Suppressor macrophage treated with lipopolysaccharide for 1 hour (primary cell): ENCODE measurements around the gene MAB21L4.
A peak's percentile ranks its signal among the peaks of the same experiment; 100 is the strongest.

Experiments used
- DNase-seq, 3 donors: peaks; one replicate each; pipeline ENCODE4 v3.0.0-alpha.2; 2020 to 2022

The MAB21L4 gene

GRCh38 chr2:240876475-240877251 is 19.3 kb downstream of the MAB21L4 start:
- DNase-seq: no peak

- no peak for DNase-seq
Measured at GRCh38 chr2:240876035-240876474, 19.9 kb downstream of the MAB21L4 start.

- no peak for DNase-seq
Measured at GRCh38 chr2:240875228-240876034, 20.5 kb downstream of the MAB21L4 start.

GRCh38 chr2:240874715-240875227 is 21.2 kb downstream of the MAB21L4 start:
- DNase-seq: no peak

- no peak for DNase-seq
Measured at GRCh38 chr2:240873805-240874714, 21.9 kb downstream of the MAB21L4 start.

GRCh38 chr2:240873098-240873788 is 22.7 kb downstream of the MAB21L4 start:
- DNase-seq: no peak

- DNase-seq: no peak
Measured at GRCh38 chr2:240872317-240873097, 23.4 kb downstream of the MAB21L4 start.

GRCh38 chr2:240871071-240871958 is 24.6 kb downstream of the MAB21L4 start:
- no peak for DNase-seq

- no peak for DNase-seq
Measured at GRCh38 chr2:240869956-240870875, 25.7 kb downstream of the MAB21L4 start.

GRCh38 chr2:240869109-240869955 is 26.6 kb downstream of the MAB21L4 start:
- DNase-seq: no peak

- no peak for DNase-seq
Measured at GRCh38 chr2:240868286-240869108, 27.5 kb downstream of the MAB21L4 start, which contains the start of gene AGXT. TSS of gene AGXT (plus strand) at chr2:240868824. CDS start at chr2:240868866, 42 bp downstream.

- peak in 2 of 3 donors; percentile 19 to 21 for DNase-seq
Measured at GRCh38 chr2:240865391-240865790, 30.6 kb downstream of the MAB21L4 start.

GRCh38 chr2:240864475-240864874 is 31.5 kb downstream of the MAB21L4 start:
- DNase-seq: no peak

GRCh38 chr2:240861547-240861946 is 34.4 kb downstream of the MAB21L4 start:
- DNase-seq: no peak

- DNase-seq: no peak
Measured at GRCh38 chr2:240858871-240859270, 37.1 kb downstream of the MAB21L4 start.

GRCh38 chr2:240858321-240858720 is 37.6 kb downstream of the MAB21L4 start:
- no peak for DNase-seq
